Mucosa of descending colon (tissue), 3 donors: ENCODE measurements around the gene PPARD. TPM values are rescaled to one million over a fixed set of nuclear protein-coding genes. Genes with fewer than 3 reads are reported as not detected.

Experiments
- ATAC-seq: fragments of 200-7000 bp; cut with Tn5 transposase; one replicate; pipeline ENCODE4 v1.9.1; 2020; ENCODE audit warnings: mild to moderate bottlenecking, moderate library complexity
- DNase-seq, 3 donors: peaks; one replicate each; pipeline ENCODE4 v3.0.0-alpha.2; 2020
- H3K36me3 ChIP-seq: fragments of 200-600 bp; one replicate; pipeline ENCODE4 v1.8.0; 2021; ENCODE audit warnings: low read depth, mild to moderate bottlenecking
- H3K4me1 ChIP-seq: fragments of 200-600 bp; one replicate; pipeline ENCODE4 v1.8.0; 2021; ENCODE audit warnings: low read depth, mild to moderate bottlenecking
- H3K4me3 ChIP-seq: fragments of 200-600 bp; one replicate; pipeline ENCODE4 v1.8.0; 2021; ENCODE audit warnings: mild to moderate bottlenecking
- H3K9me3 ChIP-seq: fragments of 200-600 bp; one replicate; pipeline ENCODE4 v1.8.0; 2021; ENCODE audit warnings: mild to moderate bottlenecking
- CTCF ChIP-seq: fragments of 200-600 bp; IDR thresholded peaks from one replicate; pipeline ENCODE4 v1.8.0; 2022; ENCODE audit warnings: antibody characterized with exemption, mild to moderate bottlenecking
- intact Hi-C, 2 donors: fragments of 100-400 bp; cut with DNase I in 1 of 2; cut with micrococcal nuclease in 1 of 2; formaldehyde crosslinking; loops; one replicate each; pipeline versions ENCODE4 v1.11.0 to v1.11.1; 2022; cut with DNase I, micrococcal nuclease
- total RNA-seq, 3 donors: library from RNA; stranded (reverse); fragmentation: NEBNext Ultra II Directional in 2 of 3; extraction: Animal tissue kit (Norgen Biotek cat#: 25700) in 2 of 3; gene quantifications; one replicate each; pipeline versions ENCODE4 v1.2.1 to v1.2.4, GENCODE V29; 2021 to 2023
- donor health status: DM: no; HTN: no; CAD: no; lungs with moderate emphysema.
- donor health status: DM: no; HTN: no; CAD: no.
- donor health status: DM: no; HTN: yes; CAD: no.

PPARD gene
- total RNA-seq, 3 donors from 2014 or later = 44.4 to 66.7 (median 65.6) TPM

- no peaks in the 10 kb centered on the region for H3K9me3 ChIP-seq
- DNase-seq (no peak), ATAC-seq (no peak)
- TF ChIP-seq CTCF = no peak
- no peak overlapping the region for H3K4me3 ChIP-seq
- H3K36me3 ChIP-seq = no peaks in the 10 kb centered on the region
- H3K4me1 ChIP-seq = peaks cover 12% of the 10 kb centered on the region
- intact Hi-C loops = no loop called here
Observed at GRCh38 chr6:35419961-35420360, 77.6 kb downstream of the PPARD start.

GRCh38 chr6:35425284-35425683 is 82.9 kb downstream of the PPARD start:
- no peak for TF ChIP-seq CTCF
- H3K36me3 ChIP-seq = no peaks in the 10 kb centered on the region
- H3K9me3 ChIP-seq = peaks cover 13% of the 10 kb centered on the region
- intact Hi-C loops = no loop called here
- H3K4me3 ChIP-seq = no peak overlapping the region
- no peak for ATAC-seq
- no peak for DNase-seq
- no peaks in the 10 kb centered on the region for H3K4me1 ChIP-seq

- ATAC-seq = peak; percentile 17
- H3K36me3 ChIP-seq = no peaks in the 10 kb centered on the region
Observed at GRCh38 chr6:35426074-35426473, 83.7 kb downstream of the PPARD start.

GRCh38 chr6:35427435-35427834 is 85.1 kb downstream of the PPARD start:
- H3K36me3 ChIP-seq = no peaks in the 10 kb centered on the region
- DNase-seq = no peak
- H3K4me3 ChIP-seq = no peak overlapping the region
- no peak for TF ChIP-seq CTCF
- H3K4me1 ChIP-seq = peaks cover 7% of the 10 kb centered on the region
- ATAC-seq = no peak
- peaks cover 13% of the 10 kb centered on the region for H3K9me3 ChIP-seq
- intact Hi-C loops = no loop called here

More at GRCh38 chr6:35426074-35426473, 83.7 kb downstream of the PPARD start:
- intact Hi-C loops = no loop called here
- no peak for TF ChIP-seq CTCF
- Histone ChIP-seq H3K4me3 (no peak overlapping the region), H3K9me3 (peaks cover 13% of the 10 kb centered on the region), H3K4me1 (no peaks in the 10 kb centered on the region)
- DNase-seq = no peak

- intact Hi-C loops = no loop called here
- Histone ChIP-seq H3K4me1 (peaks cover 11% of the 10 kb centered on the region), H3K36me3 (no peaks in the 10 kb centered on the region)
Observed at GRCh38 chr6:35427851-35428321, 85.5 kb downstream of the PPARD start.

More at GRCh38 chr6:35427851-35428321, 85.5 kb downstream of the PPARD start:
- Histone ChIP-seq H3K4me3 (no peak overlapping the region), H3K9me3 (peaks cover 13% of the 10 kb centered on the region)
- no peak for TF ChIP-seq CTCF
- no peak for DNase-seq
- ATAC-seq = no peak
